Epithelial cell of prostate (primary cell): ENCODE data around the gene GABRR2.
A peak's percentile ranks its signal among the peaks of the same experiment; 100 is the strongest.
"Not testable (repeated sequence)": the region's sequence is repeated elsewhere in the genome, so short reads cannot be mapped to it uniquely, and the experiment has no call there.

Source experiments
- DNase-seq: peaks from one replicate; pipeline ENCODE4 v3.0.0-alpha.2; 2011; ENCODE audit warnings: low read depth, low spot score
- H3K27ac ChIP-seq: fragments of 450-650 bp; 2 replicates; pipeline ENCODE4 v1.5.1; 2017; ENCODE audit warnings: mild to moderate bottlenecking

Gene GABRR2

GRCh38 chr6:89297695-89298351 is 17.3 kb downstream of the GABRR2 start:
- H3K27ac ChIP-seq, result peak overlapping the region; percentile 50
- DNase-seq, result peak; percentile 94

DNA sequence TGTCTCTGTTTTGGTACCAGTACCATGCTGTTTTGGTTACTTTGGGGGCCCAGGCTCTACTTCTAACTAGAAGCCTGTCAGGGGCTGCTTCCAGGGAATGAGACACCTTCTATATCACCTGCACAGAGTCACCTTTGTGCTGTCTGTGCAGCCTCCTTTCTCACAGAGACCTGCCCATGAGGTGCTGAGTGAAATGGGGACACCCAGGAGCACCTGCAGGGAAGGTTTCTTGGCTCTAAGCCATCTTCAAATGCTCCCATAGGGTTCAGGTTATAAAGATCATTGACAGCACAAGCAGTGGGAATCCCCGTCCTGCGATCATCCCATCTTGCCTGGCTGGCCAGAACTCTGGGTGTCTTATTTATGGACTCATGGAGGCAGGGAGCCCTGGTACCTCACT is 19.1 kb downstream of the GABRR2 start:
- DNase-seq, result no peak
- no peak overlapping the region for H3K27ac ChIP-seq

DNA sequence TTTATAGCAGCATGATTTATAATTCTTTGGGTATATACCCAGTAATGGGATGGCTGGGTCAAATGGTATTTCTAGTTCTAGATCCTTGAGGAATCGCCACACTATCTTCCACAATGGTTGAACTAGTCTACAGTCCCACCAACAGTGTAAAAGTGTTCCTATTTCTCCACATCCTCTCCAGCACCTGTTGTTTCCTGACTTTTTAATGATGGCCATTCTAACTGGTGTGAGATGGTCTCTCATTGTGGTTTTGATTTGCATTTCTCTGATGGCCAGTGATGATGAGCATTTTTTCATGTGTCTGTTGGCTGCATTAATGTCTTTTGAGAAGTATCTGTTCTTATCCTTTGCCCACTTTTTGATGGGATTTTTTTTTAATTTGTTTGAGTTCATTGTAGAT is 20.0 kb downstream of the GABRR2 start:
- DNase-seq, H3K27ac ChIP-seq: not testable (repeated sequence)

- H3K27ac ChIP-seq, result no peak overlapping the region
- no peak for DNase-seq
Measured at GRCh38 chr6:89291256-89291819, 23.8 kb downstream of the GABRR2 start.

DNA sequence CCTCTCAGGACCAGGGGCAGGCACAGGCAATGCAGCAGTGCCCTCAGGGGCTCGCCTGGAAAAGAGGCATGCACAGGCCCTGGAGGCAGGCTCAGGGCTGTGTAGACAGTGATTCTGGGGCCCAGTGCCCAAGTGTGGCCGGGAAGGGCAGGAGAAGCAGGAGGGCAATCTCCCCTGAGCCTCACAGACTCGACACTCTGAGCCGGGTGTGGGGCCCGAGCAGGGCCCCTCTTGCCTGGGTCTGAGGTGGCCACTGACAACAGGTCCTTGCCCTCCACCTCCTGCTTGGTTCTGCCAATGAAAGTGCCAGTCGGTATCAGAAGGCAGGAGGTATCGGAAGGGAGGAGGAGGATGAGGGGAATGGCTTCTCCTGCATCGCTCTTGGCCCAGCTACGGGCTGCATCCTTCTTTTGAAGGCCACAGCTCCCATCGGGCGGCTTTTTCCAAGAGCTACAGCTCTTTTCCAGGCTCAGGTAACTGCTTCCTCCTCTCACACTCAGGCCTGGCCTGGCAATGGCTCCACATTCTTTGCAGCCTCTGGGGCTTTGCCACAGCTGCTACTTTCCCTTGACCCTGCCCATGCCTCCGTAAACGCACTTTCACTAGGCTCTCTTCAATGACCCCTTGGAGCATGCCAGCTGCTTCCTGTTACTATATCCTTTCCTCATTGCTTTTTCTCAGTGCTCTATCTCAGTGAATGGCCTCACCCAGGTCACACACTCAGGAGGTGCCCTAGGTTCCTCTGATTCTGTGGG is 24.5 kb downstream of the GABRR2 start:
- H3K27ac ChIP-seq, result no peak overlapping the region
- DNase-seq, result no peak

DNA sequence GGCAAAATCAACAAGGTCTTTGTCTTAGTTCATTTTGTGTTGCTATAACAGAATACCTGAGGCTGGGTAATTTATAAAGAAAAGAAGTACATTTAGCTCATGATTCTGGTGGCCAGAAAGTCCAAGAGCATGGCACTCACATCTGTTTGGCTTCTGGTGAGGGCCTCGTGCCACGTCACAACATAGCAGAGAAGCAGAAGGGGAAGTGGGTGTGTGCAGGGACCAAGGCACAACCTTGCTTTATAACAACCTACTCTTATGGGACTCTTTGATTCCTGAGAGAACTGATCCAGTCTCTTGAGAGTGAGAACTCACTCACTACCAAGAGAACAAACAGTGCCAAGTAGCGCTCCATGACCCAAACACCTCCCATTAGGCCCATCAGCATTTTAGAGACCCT is 25.4 kb downstream of the GABRR2 start:
- DNase-seq, result no peak
- H3K27ac ChIP-seq, result no peak overlapping the region

DNA sequence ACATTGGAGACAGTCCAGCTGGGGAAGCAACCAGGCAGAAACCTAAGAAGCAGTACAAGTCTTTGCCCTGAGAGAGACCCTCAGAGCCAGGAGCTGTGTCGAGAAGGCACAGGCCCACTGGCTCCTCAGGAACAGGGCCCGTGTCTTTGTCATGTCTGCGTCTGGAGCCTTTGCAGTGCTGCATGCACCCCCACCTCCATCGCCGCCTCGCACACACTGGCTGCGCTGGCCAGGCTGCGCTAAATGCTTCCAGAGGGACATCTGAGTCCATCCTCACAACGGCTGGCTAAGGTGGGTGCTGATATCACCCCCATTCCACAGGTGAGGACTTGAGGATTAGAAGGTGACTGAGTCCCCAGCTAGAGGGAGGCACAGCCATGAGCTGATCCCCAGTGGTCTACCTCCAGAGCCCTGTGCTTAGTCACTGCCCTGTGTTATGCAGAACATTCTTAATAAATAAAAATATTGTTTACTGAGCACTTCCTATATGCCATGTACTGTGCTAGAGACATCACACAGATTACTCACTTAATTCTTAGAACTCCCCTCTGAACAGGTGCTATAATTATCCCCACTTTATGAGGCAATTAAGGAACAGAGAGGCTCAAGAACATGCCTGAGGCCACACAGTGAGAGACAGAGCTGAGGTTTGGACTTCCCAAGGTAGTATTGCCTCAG is 27.6 kb downstream of the GABRR2 start:
- no peak overlapping the region for H3K27ac ChIP-seq
- no peak for DNase-seq

GRCh38 chr6:89286516-89286915 is 28.6 kb downstream of the GABRR2 start:
- no peak overlapping the region for H3K27ac ChIP-seq

DNA sequence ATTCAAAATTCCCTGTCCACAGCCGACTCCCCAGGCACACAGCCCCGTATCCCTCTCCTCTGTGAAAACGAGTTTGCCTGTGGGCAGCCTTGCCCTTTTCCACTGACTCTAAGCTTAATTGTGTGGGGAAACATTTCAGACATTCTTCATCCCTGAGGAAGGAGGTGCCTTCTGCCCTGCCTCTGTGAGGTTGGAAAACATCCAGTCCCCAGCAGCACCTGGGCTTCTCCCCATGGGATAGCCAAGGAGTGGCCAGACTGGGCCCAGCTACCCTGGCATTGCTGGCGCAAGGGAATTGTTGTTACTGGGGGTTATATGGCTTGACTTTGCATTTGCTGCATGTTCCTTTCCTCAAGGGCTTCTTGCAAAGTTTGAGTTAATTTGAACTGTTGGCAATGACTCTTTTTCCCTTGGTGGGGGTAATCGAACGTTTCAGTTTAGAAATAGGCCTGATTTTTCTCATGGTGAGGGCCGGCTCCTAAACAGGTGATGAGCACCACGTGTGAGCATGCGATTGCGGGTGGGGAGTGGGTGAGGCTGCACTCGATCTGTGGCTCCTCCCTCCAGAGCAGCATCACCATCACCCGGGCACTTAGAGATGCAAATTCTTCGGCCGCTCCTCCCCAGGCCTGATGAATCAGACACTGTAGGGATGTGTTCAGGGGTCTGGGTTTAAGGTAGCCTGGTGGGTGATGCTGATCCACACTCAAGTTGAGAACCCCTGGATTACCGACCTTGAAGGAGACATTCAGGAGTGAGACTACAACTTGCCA is 29.9 kb downstream of the GABRR2 start:
- no peak for DNase-seq
- no peak overlapping the region for H3K27ac ChIP-seq

More at GRCh38 chr6:89286516-89286915, 28.6 kb downstream of the GABRR2 start:
- no peak for DNase-seq

- no peak for DNase-seq
- H3K27ac ChIP-seq, result no peak overlapping the region
Measured at GRCh38 chr6:89284081-89284480, 31.0 kb downstream of the GABRR2 start.

GRCh38 chr6:89282749-89283148 is 32.4 kb downstream of the GABRR2 start:
- no peak overlapping the region for H3K27ac ChIP-seq
- no peak for DNase-seq

DNA sequence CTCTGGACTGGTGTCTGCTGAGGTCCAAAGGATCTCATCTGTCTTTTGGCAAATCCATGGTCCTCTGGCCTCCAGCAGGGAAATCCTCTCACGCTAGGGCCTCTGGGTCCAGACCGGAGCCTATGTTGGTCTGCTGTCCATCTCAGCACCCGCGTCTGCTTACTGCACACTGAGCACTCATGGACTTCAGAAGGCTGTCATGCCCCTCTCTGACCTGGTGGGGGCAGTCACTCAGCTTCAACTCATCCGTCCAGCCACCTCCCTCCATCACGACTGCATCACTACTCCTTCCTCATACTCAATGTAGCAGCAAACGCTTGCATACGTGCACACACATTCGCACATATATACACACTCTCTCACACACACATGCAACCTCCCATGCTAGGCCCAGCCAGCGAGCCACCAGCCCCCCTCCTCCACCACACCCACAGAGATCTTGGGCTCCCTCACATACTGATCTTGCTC is 33.3 kb downstream of the GABRR2 start:
- no peak overlapping the region for H3K27ac ChIP-seq
- DNase-seq, result no peak

- no peak overlapping the region for H3K27ac ChIP-seq
- DNase-seq, result no peak
Measured at GRCh38 chr6:89278956-89279355, 36.1 kb downstream of the GABRR2 start.

DNA sequence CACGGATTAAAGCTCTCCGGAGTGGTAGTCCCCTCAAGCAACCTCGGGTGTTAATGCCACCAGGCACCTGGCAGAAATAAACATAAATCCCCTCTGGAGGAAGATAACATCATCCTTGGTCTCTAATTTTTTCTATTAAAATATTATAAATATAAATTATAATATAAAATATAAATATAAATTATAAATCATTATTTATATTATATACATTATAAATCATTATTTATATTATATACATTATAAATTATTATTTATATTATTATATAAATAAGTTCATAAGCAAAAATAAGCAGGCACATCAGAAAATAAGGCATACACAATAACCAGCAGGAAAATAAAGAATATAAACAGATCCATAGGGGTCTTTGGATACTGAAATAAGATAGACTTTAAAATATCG is 39.2 kb downstream of the GABRR2 start:
- DNase-seq, result no peak
- no peak overlapping the region for H3K27ac ChIP-seq

DNA sequence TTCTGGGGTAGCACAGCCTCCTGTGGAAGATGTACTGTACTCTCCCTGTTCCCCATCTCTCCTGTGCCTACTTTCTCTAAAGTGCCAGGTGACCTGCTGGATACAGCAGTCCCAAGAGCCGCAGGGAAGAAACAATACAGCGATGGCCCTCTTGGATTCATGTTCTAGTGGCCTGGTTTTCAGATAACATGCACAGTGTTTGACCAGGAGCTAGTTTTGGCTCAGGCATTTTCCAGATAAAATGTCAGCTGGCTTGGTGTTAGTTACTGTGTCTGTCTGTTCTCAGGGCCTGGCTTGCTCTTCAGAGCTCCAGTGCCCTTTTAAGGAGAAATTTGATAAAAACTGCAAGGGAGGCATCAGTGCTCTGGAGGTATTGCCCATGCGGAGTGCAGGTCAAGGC is 41.3 kb downstream of the GABRR2 start:
- no peak for DNase-seq
- no peak overlapping the region for H3K27ac ChIP-seq

DNA sequence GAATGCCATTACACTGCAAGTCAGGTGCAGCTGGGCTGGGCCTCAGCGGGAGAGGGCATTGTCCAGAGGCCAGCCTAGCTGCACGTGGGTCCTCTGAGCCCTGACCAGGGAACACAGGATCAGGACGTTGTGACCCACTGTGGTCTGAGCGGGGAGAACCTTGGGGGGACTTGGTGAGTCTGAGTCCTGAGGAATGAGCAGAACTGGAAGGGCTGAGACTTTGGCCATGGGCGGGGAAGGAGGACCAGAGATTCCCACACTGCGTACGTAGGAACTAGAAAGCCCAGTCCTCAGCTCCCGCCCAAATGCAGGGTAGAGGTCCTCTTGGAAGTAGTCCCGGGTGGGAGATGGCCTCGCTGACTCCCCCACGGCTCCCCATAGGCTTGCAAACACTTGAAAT is 42.5 kb downstream of the GABRR2 start:
- no peak for DNase-seq
- no peak overlapping the region for H3K27ac ChIP-seq

DNA sequence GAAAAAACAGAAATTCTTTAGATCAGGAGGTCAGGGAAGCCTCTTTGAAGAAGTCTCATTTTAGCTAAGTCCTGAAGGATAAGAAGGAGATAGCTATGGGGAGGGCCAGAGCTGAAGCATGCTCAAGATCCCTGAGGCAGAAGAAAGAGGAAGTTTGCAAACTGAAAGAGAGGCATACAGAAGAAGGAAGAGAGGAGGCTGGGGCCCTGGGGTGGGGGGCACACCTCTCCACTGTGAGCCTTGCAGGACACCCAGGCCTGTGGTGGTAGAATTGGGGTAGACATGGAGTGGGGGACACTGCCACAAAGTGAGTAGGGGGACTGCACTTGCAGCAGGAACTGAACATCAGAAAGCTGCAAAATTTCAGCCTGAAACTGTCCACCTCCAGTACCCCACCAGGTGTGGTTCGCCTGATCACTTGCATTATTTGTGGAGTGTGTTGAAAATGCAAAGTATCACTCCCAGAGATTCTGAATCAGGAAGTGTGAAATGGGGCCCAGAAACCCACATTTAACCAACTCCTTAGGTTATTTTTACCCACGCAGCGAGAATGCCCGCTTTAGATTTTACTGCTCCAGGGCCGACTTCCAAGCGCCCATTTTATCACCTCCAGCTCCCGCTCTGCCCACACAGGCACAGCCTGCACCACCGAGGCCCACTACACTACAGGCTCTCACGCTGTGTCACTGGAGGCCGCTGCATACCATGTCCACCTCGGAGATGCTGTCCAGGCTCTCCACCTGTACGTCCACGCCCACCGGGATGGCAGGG is 44.0 kb downstream of the GABRR2 start:
- DNase-seq, result no peak
- no peak overlapping the region for H3K27ac ChIP-seq

GRCh38 chr6:89269981-89270380 is 45.1 kb downstream of the GABRR2 start:
- no peak overlapping the region for H3K27ac ChIP-seq
- no peak for DNase-seq

DNA sequence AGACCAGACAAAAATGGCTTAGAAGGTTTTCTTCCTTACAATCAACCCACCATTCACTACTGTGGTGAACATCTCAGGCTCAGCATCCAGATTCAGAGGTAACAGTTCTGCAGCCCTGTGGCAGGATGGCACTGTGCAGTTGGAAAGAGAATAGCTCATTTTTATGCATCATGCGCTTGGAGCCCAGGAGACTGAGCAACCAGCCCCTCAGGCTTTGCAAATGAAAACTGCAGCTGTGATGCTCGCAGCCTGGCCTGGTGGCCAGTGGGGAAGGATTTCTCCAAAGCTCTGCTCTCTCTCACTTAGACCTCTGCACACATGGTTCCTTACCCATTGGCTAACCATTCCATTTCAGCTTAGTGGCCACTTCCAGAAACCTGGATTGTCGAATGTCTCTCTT is 45.8 kb downstream of the GABRR2 start:
- DNase-seq, result no peak
- no peak overlapping the region for H3K27ac ChIP-seq

DNA sequence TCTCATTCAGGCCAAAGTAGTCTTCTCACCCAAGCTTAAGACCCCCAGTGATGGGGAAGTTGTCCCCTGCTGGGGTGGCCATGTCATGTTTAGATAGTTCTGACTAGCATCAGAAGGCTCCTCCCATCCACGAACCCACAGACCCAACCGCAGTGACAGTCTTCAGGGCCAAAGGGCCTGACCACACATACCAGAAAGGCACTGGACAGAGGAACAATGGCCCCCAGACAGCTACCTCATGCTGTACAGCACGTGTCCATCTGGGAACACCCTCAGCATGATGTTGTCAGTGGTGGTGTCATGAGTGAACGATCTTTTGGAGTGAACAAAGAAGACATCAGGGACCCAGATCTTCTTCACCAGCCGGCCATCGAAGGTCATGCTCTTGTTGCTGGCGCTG is 46.3 kb downstream of the GABRR2 start:
- no peak for DNase-seq

More for the DNA sequence above, 46.3 kb downstream of the GABRR2 start:
- H3K27ac ChIP-seq, result no peak overlapping the region
